Upper lobe of left lung (tissue), 4 donors: Measurements from ENCODE around the gene DCP1A.

Experiments used
- POLR2A ChIP-seq, 4 donors: fragments of 450-650 bp; IDR thresholded peaks; one replicate each; pipeline ENCODE4 v1.5.1; 2016 to 2017; ENCODE audit warnings: antibody characterized with exemption in 4 of 4, mild to moderate bottlenecking in 2 of 4
- POLR2AphosphoS5 ChIP-seq, 2 donors: sonication (generic); formaldehyde crosslinking; IDR thresholded peaks; one replicate each; pipeline ENCODE4 v1.5.1; 2017; ENCODE audit warnings: antibody characterized with exemption in 2 of 2

DNA sequence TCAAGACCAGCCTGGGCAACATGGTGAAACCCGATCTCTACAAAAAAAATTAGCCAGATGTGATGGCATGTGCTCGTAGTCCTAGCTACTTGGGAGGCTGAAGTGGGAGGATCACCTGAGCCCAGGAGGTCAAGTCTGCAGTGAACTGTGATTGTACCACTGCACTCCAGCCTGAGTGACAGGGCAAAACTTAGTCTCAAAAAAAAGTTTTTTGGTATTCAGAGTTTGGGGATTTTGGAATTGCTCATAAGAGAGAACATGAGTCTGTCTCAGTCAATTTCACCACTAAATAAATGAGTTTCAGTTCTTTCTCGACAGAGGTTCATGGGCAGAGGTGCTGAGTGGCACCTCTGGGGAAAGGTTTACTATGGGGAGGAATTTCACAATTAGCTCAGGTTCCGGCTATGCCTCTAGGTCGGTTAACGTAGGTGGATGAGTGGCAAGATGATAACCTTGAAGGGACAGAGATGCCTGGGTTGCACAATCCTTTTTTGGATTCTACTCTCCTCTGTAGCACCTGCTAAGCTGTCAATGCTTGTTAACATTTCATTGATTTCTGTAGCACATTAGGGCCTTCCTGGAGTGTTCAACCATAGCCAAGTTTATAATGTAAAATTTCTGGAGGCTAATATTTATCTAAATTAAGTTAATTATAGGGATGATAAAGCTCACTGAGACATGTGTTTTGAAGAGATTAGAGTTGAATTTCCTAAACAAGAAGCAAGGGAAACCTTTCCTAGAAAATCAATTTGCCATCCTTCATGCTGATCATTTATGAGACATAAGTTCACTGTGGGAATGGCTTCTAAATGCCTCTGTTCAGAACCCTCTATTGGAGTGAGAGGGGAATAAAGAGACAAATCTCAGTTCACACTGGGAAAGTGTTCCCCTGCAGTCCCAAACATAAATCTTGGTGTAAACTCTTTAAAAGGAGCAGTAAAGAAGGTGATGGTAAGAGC lies 37.4 kb upstream of the DCP1A start:
- TF ChIP-seq POLR2AphosphoS5 (IDR thresholded peaks at IDR 0.05) (no peak), POLR2A (IDR thresholded peaks at IDR 0.05) (no peak)
